PC-3 (cell line): ENCODE data around the gene SOD1.

Experiments used
- CTCF ChIP-seq: fragments of 300-600 bp; sonication (generic); conservative IDR thresholded peaks from 2 replicates; pipeline ENCODE4 v1.5.1; 2017; ENCODE audit warnings: antibody characterized with exemption, low read depth, mild to moderate bottlenecking, low read length
- EZH2 ChIP-seq: fragments of 300-600 bp; sonication (generic); IDR thresholded peaks from one replicate; pipeline ENCODE4 v1.6.1; 2017; ENCODE audit warnings: antibody characterized with exemption, mild to moderate bottlenecking, low read length; ENCODE audit not compliant: unreplicated experiment
- EZH2phosphoT487 ChIP-seq: fragments of 300-600 bp; sonication (generic); IDR thresholded peaks from 2 replicates; pipeline ENCODE4 v1.6.1; 2018; ENCODE audit warnings: mild to moderate bottlenecking, antibody characterized with exemption, low read length, borderline replicate concordance

GRCh38 chr21:31650930-31651329 lies 8.6 kb upstream of the SOD1 start:
- TF ChIP-seq CTCF (no peak), EZH2 (no peak), EZH2phosphoT487 (no peak)
